SK-N-SH (cell line): Measurements from ENCODE around the gene KNSTRN. TPM values are rescaled to one million over a fixed set of nuclear protein-coding genes. Genes with fewer than 3 reads are reported as not detected.

ENCODE experiments used
- CTCF ChIA-PET: fragments of 300-600, 350-600 bp; formaldehyde crosslinking; extraction: SDS; loops from one replicate; lab custom pipeline; 2021; lab: Yijun Ruan, JAX
- POLR2A ChIA-PET: fragments of 350-600 bp; sonication (Branson Sonifier 250); formaldehyde crosslinking; extraction: SDS; loops from one replicate; lab custom pipeline; 2020; ENCODE audit warnings: antibody characterized with exemption, inconsistent platforms; lab: Yijun Ruan, JAX
- DNase-seq: peaks from one replicate; pipeline ENCODE4 v3.0.0; 2012
- H2AFZ ChIP-seq: fragments of 200-600 bp; sonication (generic); 2 replicates; pipeline ENCODE4 v1.8.1; 2016; ENCODE audit warnings: antibody characterized with exemption, mild to moderate bottlenecking, low read depth
- H3F3A ChIP-seq: fragments of 200-600 bp; sonication (generic); replicated peaks from 2 replicates; pipeline ENCODE3; 2016; ENCODE audit warnings: antibody characterized with exemption, mild to moderate bottlenecking; ENCODE audit not compliant: insufficient read depth
- H3K27ac ChIP-seq, 2 experiments: fragments of 200-500 bp in 1 of 2; fragments of 200-600 bp in 1 of 2; sonication (Bioruptor generic) in 1 of 2; sonication (generic), shearing (Covaris generic) in 1 of 2; 2 replicates each; pipeline versions ENCODE4 v1.5.1 to v1.6.1; 2014 to 2016; ENCODE audit warnings: low read depth in 2 of 2, inconsistent platforms in 1 of 2, low read length in 1 of 2, mild to moderate bottlenecking in 1 of 2, mixed read lengths in 1 of 2
- H3K27me3 ChIP-seq: fragments of 200-600 bp; sonication (generic), shearing (Covaris generic); 2 replicates; pipeline ENCODE4 v1.6.1; 2016; ENCODE audit warnings: mixed run types; ENCODE audit not compliant: insufficient read depth
- H3K36me3 ChIP-seq, 2 experiments: fragments of 200-500 bp in 1 of 2; fragments of 200-600 bp in 1 of 2; sonication (Bioruptor generic) in 1 of 2; sonication (generic) in 1 of 2; replicated peaks in 1 of 2; 2 replicates each; pipeline versions ENCODE3 to v1.5.1; 2014 to 2016; ENCODE audit warnings: low read length in 1 of 2, mild to moderate bottlenecking in 1 of 2; ENCODE audit not compliant: insufficient read depth in 2 of 2, control insufficient read depth in 1 of 2
- H3K4me1 ChIP-seq, 2 experiments: fragments of 200-500 bp in 1 of 2; fragments of 200-600 bp in 1 of 2; sonication (Bioruptor generic) in 1 of 2; sonication (generic), shearing (Covaris generic) in 1 of 2; 2 replicates each; pipeline versions ENCODE4 v1.5.1 to v1.6.1; 2014 to 2016; ENCODE audit warnings: low read depth in 1 of 2, low read length in 1 of 2, mixed run types in 1 of 2; ENCODE audit not compliant: insufficient read depth in 2 of 2, control insufficient read depth in 1 of 2
- H3K4me2 ChIP-seq: fragments of 200-600 bp; sonication (generic), shearing (Covaris generic); 2 replicates; pipeline ENCODE4 v1.6.1; 2017; ENCODE audit warnings: mixed run types
- H3K4me3 ChIP-seq, 2 experiments: fragments of 200-500 bp in 1 of 2; fragments of 200-600 bp in 1 of 2; sonication (Bioruptor generic) in 1 of 2; sonication (generic), shearing (Covaris generic) in 1 of 2; 2 replicates each; pipeline versions ENCODE4 v1.5.1 to v1.8.1; 2014 to 2016; ENCODE audit warnings: low read depth in 2 of 2, inconsistent platforms in 1 of 2, low read length in 1 of 2, mild to moderate bottlenecking in 1 of 2, mixed read lengths in 1 of 2, moderate library complexity in 1 of 2
- H3K79me2 ChIP-seq: fragments of 200-600 bp; sonication (generic); 2 replicates; pipeline ENCODE4 v1.8.1; 2017; ENCODE audit warnings: mild to moderate bottlenecking; ENCODE audit not compliant: insufficient read depth
- H3K9ac ChIP-seq: fragments of 200-600 bp; sonication (generic); 2 replicates; pipeline ENCODE4 v1.6.1; 2017; ENCODE audit warnings: mixed run types
- H3K9me2 ChIP-seq: fragments of 200-600 bp; sonication (generic); 2 replicates; pipeline ENCODE4 v1.6.1; 2017; ENCODE audit warnings: mixed run types
- H3K9me3 ChIP-seq: fragments of 200-600 bp; sonication (generic); 2 replicates; pipeline ENCODE4 v1.6.1; 2017; ENCODE audit warnings: mixed run types, mild to moderate bottlenecking, moderate library complexity
- H4K20me1 ChIP-seq: fragments of 200-600 bp; sonication (generic); 2 replicates; pipeline ENCODE4 v1.6.1; 2017; ENCODE audit warnings: mild to moderate bottlenecking, mixed run types; ENCODE audit not compliant: insufficient read depth
- CHD2 ChIP-seq: fragments of 150-350 bp; IDR thresholded peaks from 2 replicates; pipeline ENCODE4 v1.6.1; 2018; ENCODE audit warnings: low read length; ENCODE audit not compliant: partially characterized antibody
- ELF1 ChIP-seq: IDR thresholded peaks from 2 replicates; pipeline ENCODE4 v1.4.0; 2012
- EP300 ChIP-seq, 2 experiments: IDR thresholded peaks; 2 replicates each; pipeline versions ENCODE4 v1.4.0 to v1.6.1; 2012; ENCODE audit warnings: borderline replicate concordance in 1 of 2, low read depth in 1 of 2, low read length in 1 of 2
- GATA2 ChIP-seq: sonication (generic); formaldehyde crosslinking; IDR thresholded peaks from 2 replicates; pipeline ENCODE4 v1.5.0; 2020; ENCODE audit warnings: mild to moderate bottlenecking, missing genetic modification reagents
- MAX ChIP-seq: IDR thresholded peaks from 2 replicates; pipeline ENCODE4 v1.4.0; 2012; ENCODE audit warnings: low read depth
- MXI1 ChIP-seq: IDR thresholded peaks from 2 replicates; pipeline ENCODE4 v1.6.1; 2012; ENCODE audit warnings: mild to moderate bottlenecking, low read depth, low read length, improper control_type of control experiment
- NFIC ChIP-seq: IDR thresholded peaks from 2 replicates; pipeline ENCODE4 v1.4.0; 2012; ENCODE audit warnings: borderline replicate concordance
- POLR2AphosphoS5 ChIP-seq: IDR thresholded peaks from 2 replicates; pipeline ENCODE4 v1.6.1; 2012; ENCODE audit warnings: low read depth, low read length
- RCOR1 ChIP-seq: fragments of 150-350 bp; IDR thresholded peaks from 2 replicates; pipeline ENCODE4 v1.6.1; 2017; ENCODE audit warnings: antibody characterized with exemption, low read length
- REST ChIP-seq: IDR thresholded peaks from 2 replicates; pipeline ENCODE4 v1.6.1; 2012; ENCODE audit warnings: mild to moderate bottlenecking, low read depth, low read length, moderate library complexity
- SIN3A ChIP-seq: IDR thresholded peaks from 2 replicates; pipeline ENCODE4 v1.6.1; 2012; ENCODE audit warnings: low read depth, mild to moderate bottlenecking, low read length, moderate library complexity, borderline replicate concordance
- SMC3 ChIP-seq: IDR thresholded peaks from 2 replicates; pipeline ENCODE4 v1.6.1; 2012; ENCODE audit warnings: low read depth, low read length, improper control_type of control experiment
- TCF12 ChIP-seq: IDR thresholded peaks from 2 replicates; pipeline ENCODE4 v1.4.0; 2012
- USF1 ChIP-seq: IDR thresholded peaks from 2 replicates; pipeline ENCODE4 v1.4.0; 2012; ENCODE audit warnings: low read depth, borderline replicate concordance
- YY1 ChIP-seq: IDR thresholded peaks from 2 replicates; pipeline ENCODE4 v1.4.0; 2012; ENCODE audit warnings: low read depth, mild to moderate bottlenecking
- WGBS: methylation state at CpG from one replicate; pipeline ENCODE4 v1.1.6; 2017; ENCODE audit warnings: low lambda C conversion rate; 5-methylcytosine and 5-hydroxymethylcytosine counted together
- polyA plus RNA-seq, 3 experiments: library from polyadenylated mRNA; depleted of rRNA; stranded (reverse); fragments of >200 nt; gene quantifications; 2 replicates each; pipeline ENCODE4 v1.2.3, GENCODE V29; 2012
- TF ChIP-seq, protein P1 (sequence below): IDR thresholded peaks from 2 replicates; pipeline ENCODE4; 2012

KNSTRN gene
- polyA plus RNA-seq, 1 of the 3 experiments (the other 2 are of a cell fraction): 25.5 TPM

DNA sequence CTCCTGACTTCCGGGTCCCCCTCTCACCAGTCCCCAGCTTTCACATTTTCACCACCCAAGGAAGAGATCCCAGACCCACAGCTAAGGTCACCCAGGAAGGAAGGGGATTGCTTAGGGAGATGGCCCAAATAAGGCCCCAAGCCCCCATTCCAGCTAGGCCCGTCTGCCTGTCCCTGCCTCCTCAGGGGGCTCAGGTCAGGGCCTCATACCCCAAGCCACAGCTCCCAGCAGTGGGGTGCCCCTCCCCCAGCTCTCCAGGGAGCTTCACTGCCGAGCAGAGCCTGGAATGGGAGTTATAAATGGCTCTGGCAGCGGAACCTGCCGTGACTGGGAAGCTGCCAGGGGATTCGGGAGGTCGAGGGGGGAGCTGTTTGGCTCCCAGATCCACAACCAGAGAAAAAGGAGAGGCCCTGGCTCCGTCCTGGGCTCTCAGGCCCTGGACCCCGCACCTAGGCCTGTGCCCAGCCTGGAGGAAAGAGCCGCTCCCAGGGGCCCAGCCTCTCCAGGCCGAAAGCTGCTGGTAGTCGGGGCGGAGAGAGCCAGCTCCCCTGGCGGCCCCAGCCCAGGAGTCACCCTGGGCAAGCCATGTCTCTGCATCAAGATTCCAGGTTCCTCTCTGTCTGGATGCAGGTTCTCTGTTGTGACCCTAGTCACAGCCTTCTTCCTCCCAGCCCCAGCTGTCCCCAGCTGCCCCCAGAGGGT is 42.3 kb upstream of the KNSTRN start:
- Histone ChIP-seq H3K9ac (peak overlapping the region; percentile 98), H3K27ac (peak overlapping the region; percentile 96 to 98), H3K9me2 (no peaks in the 10 kb centered on the region), H2AFZ (no peak overlapping the region), H3K36me3 (peaks cover 19 to 21% of the 10 kb centered on the region in 2 experiments), H3K27me3 (no peaks in the 10 kb centered on the region), H3K4me1 (peaks cover 61 to 69% of the 10 kb centered on the region in 2 experiments; a peak in 3 of 4 replicates), H3K4me3 (peak overlapping the region; percentile 51 to 77), H3F3A (peaks cover 41% of the 10 kb centered on the region), H4K20me1 (no peaks in the 10 kb centered on the region), H3K4me2 (peak overlapping the region; percentile 94)
- WGBS: 18% methylated on average over 7 of the region's 14 CpGs
- CTCF ChIA-PET: interaction anchor here (0.8 to 70.6 kb wide), 13 partner anchors 1 to 167 kb away, joined by 3 to 2194 read pairs (median 9); partner anchors contain the start of genes ANKRD63, CCDC9B, DISP2 and INAFM2
- peak; percentile 74 for DNase-seq
- POLR2A ChIA-PET: interaction anchor here (0.6 to 3.0 kb wide), 15 partner anchors 8 to 229 kb away, joined by 3 to 22 read pairs (median 3); partner anchors contain the start of genes CCDC32, DISP2, INAFM2 and IVD
- TF ChIP-seq, protein P1, sequence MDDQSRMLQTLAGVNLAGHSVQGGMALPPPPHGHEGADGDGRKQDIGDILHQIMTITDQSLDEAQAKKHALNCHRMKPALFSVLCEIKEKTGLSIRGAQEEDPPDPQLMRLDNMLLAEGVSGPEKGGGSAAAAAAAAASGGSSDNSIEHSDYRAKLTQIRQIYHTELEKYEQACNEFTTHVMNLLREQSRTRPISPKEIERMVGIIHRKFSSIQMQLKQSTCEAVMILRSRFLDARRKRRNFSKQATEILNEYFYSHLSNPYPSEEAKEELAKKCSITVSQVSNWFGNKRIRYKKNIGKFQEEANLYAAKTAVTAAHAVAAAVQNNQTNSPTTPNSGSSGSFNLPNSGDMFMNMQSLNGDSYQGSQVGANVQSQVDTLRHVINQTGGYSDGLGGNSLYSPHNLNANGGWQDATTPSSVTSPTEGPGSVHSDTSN: peak; percentile 33; the same call in 1 of the 2 replicates
- TF ChIP-seq YY1 (0 out of 2 replicates have a peak, but pooled peaks have one; percentile 48), NFIC (peak; percentile 52), POLR2AphosphoS5 (no peak), CHD2 (peak; percentile 88), EP300 (IDR thresholded peaks at IDR 0.05; ENCODE audit: borderline replicate concordance in 1 of 2, low read depth in 1 of 2, low read length in 1 of 2) (no peak), RCOR1 (no peak), TCF12 (peak; percentile 35; the same call in 1 of the 2 replicates)
- TF ChIP-seq, all 33 proteins: peak for 5
- Histone ChIP-seq H3K79me2 (peaks cover 53% of the 10 kb centered on the region), H3K9me3 (no peaks in the 10 kb centered on the region)

DNA sequence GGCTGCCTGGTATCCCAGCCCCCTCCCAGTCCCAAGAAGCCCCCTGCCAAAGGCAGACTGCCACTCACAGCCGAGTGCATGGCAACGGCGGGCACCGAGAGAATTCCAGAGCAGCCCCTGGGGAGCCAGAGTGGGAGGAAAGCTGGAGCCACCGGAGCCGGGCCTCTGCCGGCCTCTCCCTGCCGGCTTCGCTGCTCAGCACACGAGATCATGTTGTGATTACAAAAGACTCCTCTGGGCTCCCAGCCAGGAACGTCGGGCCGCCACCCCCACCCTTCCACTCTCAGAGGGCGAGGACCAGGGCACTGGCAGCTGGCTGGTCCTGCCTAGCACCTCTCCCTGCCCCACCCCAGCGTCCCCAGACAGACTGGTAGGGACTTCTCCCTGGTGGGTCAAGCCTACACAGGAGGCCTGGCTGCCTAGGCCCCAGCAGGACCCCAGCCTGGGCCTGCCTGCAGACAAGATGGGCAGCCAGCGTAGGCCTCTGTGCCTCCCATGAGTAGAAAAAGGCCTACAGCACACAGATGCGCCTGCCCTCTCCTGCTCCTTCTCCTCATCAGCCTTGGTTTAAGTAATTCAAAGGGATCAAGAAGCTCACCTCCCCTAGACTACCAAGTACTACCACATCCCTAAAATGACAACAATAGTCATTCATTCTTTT is 41.7 kb upstream of the KNSTRN start, which contains the start of gene CCDC9B:
TSS of gene CCDC9B (minus strand) at position 200 of the 661 bp plus-strand sequence. CDS start at position 80, 120 bp downstream.
- 100% methylated on average over 1 of the region's 17 CpGs for WGBS
- CTCF ChIA-PET: interaction anchor here (1.1 to 70.6 kb wide), 9 partner anchors 1 to 166 kb away, joined by 3 to 2194 read pairs (median 12); partner anchors contain the start of genes ANKRD63, CCDC9B, DISP2 and INAFM2
- peak; percentile 63 for TF ChIP-seq TCF12
- TF ChIP-seq, protein P1: peak; percentile 42; the same call in 1 of the 2 replicates
- peak; percentile 89 for TF ChIP-seq MAX
- TF ChIP-seq USF1: no peak
- TF ChIP-seq POLR2AphosphoS5: peak; percentile 80
- TF ChIP-seq SMC3: no peak
- peak; percentile 91 for TF ChIP-seq CHD2
- peak; percentile 34 to 43; a peak in 2 of 4 replicates for TF ChIP-seq EP300 (IDR thresholded peaks at IDR 0.05; ENCODE audit: borderline replicate concordance in 1 of 2, low read depth in 1 of 2, low read length in 1 of 2)
- TF ChIP-seq SIN3A: peak; percentile 80; the same call in 1 of the 2 replicates
- peak; percentile 65 for TF ChIP-seq GATA2 (CRISPR knock-in tag)
- peak; percentile 26; the same call in 1 of the 2 replicates for TF ChIP-seq REST
- peak; percentile 82 for TF ChIP-seq MXI1
- TF ChIP-seq ELF1: no peak

More for the DNA sequence above, 41.7 kb upstream of the KNSTRN start, which contains the start of gene CCDC9B:
- H3F3A ChIP-seq: peaks cover 41% of the 10 kb centered on the region
- POLR2A ChIA-PET: interaction anchor here (0.6 to 3.0 kb wide), 14 partner anchors 9 to 228 kb away, joined by 3 to 22 read pairs (median 4); partner anchors contain the start of genes CCDC32, DISP2, INAFM2 and IVD
- H3K27ac ChIP-seq: peak within 1 kb of the TSS; percentile 96 to 98
- H3K9me3 ChIP-seq: no peaks in the 10 kb centered on the region
- peaks cover 53% of the 10 kb centered on the region for H3K79me2 ChIP-seq
- no peaks in the 10 kb centered on the region for H4K20me1 ChIP-seq
- no peaks in the 10 kb centered on the region for H3K9me2 ChIP-seq
- H3K4me2 ChIP-seq: peak within 1 kb of the TSS; percentile 94
- H3K4me1 ChIP-seq: peaks cover 61 to 66% of the 10 kb centered on the region in 2 experiments; a peak in 3 of 4 replicates
- H2AFZ ChIP-seq: peak within 1 kb of the TSS; percentile 58; the same call in 1 of the 2 replicates
- H3K9ac ChIP-seq: peak within 1 kb of the TSS; percentile 98
- peaks cover 14 to 15% of the 10 kb centered on the region in 2 experiments for H3K36me3 ChIP-seq
- no peaks in the 10 kb centered on the region for H3K27me3 ChIP-seq
- H3K4me3 ChIP-seq: peak within 1 kb of the TSS; percentile 51 to 77
- DNase-seq: peak; percentile 91
